Measurements from ENCODE around the gene PGAM5. TPM values are rescaled to one million over a fixed set of nuclear protein-coding genes. Genes with fewer than 3 reads are reported as not detected.

PGAM5 gene
- total and polyA plus RNA-seq, 2 of the 13 experiments (the other 11 are each of a cell fraction or from before 2014, with no cell fraction given): 18.0 to 77.9 TPM

GRCh38 chr12:132710405-132711079 is at the start of gene PGAM5 (continued):
- TF ChIP-seq, protein P1, sequence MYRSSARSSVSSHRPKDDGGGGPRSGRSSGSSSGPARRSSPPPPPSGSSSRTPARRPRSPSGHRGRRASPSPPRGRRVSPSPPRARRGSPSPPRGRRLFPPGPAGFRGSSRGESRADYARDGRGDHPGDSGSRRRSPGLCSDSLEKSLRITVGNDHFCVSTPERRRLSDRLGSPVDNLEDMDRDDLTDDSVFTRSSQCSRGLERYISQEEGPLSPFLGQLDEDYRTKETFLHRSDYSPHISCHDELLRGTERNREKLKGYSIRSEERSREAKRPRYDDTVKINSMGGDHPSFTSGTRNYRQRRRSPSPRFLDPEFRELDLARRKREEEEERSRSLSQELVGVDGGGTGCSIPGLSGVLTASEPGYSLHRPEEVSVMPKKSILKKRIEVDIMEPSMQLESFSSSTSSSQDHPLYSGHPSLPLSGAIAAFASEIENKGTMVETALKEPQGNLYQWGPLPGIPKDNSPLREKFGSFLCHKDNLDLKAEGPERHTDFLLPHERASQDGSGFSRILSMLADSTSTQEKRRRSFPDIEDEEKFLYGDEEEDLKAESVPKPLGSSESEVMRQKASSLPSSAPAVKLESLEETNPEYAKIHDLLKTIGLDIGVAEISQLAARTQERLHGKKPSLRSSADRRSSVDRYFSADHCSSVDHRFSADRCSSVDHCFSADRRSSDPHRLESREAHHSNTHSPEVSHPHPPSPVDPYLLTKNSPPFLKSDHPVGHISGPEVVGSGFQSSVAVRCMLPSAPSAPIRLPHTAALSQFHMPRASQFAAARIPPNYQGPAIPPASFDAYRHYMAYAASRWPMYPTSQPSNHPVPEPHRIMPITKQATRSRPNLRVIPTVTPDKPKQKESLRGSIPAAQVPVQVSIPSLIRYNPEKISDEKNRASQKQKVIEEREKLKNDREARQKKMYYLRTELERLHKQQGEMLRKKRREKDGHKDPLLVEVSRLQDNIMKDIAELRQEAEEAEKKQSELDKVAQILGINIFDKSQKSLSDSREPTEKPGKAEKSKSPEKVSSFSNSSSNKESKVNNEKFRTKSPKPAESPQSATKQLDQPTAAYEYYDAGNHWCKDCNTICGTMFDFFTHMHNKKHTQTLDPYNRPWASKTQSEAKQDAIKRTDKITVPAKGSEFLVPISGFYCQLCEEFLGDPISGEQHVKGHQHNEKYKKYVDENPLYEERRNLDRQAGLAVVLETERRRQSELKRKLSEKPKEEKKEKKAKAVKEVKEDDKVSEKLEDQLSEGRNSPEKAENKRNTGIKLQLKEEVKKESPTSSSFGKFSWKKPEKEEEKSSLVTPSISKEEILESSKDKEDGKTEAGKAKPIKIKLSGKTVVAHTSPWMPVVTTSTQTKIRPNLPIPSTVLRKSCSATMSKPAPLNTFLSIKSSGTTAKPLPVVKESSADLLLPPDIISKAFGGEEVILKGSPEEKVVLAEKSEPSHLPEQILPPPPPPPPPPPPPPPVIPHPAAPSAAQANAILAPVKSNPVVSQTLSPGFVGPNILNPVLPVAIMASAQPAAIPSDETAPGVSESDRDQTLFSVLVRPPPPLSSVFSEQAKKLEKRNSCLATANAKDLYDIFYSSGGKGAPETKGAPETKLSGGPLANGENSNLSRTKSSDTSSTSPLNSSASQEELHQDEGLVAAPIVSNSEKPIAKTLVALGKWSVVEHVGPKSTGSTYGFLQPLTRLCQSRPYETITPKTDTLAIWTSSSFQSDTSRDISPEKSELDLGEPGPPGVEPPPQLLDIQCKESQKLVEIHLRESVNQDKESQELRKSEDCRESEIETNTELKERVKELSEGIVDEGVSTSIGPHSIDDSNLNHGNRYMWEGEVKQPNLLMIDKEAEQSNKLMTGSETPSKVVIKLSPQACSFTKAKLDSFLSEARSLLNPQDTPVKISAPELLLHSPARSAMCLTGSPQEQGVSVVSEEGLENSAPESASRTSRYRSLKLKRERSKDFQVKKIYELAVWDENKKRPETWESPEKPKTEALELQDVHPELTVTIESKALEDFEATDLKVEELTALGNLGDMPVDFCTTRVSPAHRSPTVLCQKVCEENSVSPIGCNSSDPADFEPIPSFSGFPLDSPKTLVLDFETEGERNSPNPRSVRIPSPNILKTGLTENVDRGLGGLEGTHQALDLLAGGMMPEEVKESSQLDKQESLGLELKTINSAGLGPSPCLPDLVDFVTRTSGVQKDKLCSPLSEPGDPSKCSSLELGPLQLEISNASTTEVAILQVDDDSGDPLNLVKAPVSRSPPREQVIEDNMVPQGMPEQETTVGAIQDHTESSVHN (CRISPR knock-in tag; IDR thresholded peaks at IDR 0.05): no peak
- TF ChIP-seq ZNF670 (CRISPR knock-in tag; IDR thresholded peaks at IDR 0.05; ENCODE audit: borderline replicate concordance) (no peak; the same call in 1 of the 2 replicates), ZBTB20 (CRISPR knock-in tag; IDR thresholded peaks at IDR 0.05; ENCODE audit: borderline replicate concordance, low read depth) (peak; percentile 59; the same call in 1 of the 2 replicates), NCOA1 (CRISPR knock-in tag; IDR thresholded peaks at IDR 0.05) (no peak), EZH2 (conservative IDR thresholded peaks at IDR 0.05; ENCODE audit: low read depth, low read length) (no peak), ZNF710 (CRISPR knock-in tag; IDR thresholded peaks at IDR 0.05; ENCODE audit: borderline replicate concordance) (peak; percentile 48; the same call in 1 of the 2 replicates), SMAD3 (CRISPR knock-in tag; IDR thresholded peaks at IDR 0.05) (no peak), ATM (IDR thresholded peaks at IDR 0.05; ENCODE audit: borderline replicate concordance) (no peak), ATF4 (CRISPR knock-in tag; IDR thresholded peaks at IDR 0.05) (peak in 1 of 2 experiments; percentile 60; a peak in 1 of 4 replicates), KAT8 (CRISPR knock-in tag; IDR thresholded peaks at IDR 0.05) (peak; percentile 86), ZNF513 (CRISPR knock-in tag; conservative IDR thresholded peaks at IDR 0.05) (no peak), SETDB1 (CRISPR knock-in tag; IDR thresholded peaks at IDR 0.05; ENCODE audit: borderline replicate concordance) (no peak), ZNF747 (CRISPR knock-in tag; IDR thresholded peaks at IDR 0.05; ENCODE audit: borderline replicate concordance) (peak; percentile 42; the same call in 1 of the 2 replicates), NCOA5 (CRISPR knock-in tag; IDR thresholded peaks at IDR 0.05) (no peak), FOXC1 (CRISPR knock-in tag; IDR thresholded peaks at IDR 0.05; ENCODE audit: borderline replicate concordance) (0 out of 2 replicates have a peak, but pooled peaks have one; percentile 31), ZNF24 (IDR thresholded peaks at IDR 0.05) (no peak), TAF1 (CRISPR knock-in tag; IDR thresholded peaks at IDR 0.05) (peak; percentile 64)
